ENCODE data around the gene FXYD6.

DNA sequence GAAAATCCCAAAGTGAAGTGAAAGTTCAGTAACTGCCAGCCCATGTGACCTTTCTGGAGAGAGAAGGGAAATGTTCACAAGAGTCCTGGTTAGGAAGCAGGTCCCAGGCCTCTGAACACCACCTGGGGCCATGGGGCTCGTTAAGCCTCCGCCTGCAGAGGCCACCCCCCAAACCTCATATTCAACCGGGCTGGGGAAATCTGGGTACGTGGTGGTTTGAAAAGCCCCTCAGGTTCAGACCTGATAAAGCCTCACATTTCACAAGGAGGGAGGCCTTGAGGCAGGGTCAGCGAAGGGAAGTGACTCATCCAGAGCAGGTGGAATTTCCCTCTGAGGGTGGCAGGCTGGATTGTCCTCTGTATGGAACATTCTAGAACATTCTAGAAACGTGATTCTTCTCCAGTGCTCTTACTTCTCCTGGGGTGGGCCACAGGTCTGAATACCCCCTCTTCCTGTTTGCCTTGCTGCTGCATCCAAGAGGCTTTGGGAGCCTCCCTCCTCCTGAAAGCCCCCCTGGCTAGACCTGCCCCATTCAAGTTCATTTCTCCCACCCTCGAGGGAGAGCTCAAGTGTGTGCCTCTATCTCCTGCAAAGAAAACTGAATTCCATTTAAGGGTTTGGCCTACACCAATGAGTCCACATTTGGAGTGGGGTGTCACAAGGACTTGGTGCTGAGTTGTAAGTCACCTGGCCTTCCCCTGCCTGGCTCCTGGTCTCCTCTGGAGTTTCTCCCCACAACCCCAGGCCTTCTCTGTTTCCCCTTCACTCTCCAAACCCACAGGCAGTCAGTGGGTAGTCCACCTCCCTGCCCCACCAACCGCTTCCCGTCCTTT is 58.2 kb downstream of the FXYD6 start:
- TF ChIP-seq, protein P1, sequence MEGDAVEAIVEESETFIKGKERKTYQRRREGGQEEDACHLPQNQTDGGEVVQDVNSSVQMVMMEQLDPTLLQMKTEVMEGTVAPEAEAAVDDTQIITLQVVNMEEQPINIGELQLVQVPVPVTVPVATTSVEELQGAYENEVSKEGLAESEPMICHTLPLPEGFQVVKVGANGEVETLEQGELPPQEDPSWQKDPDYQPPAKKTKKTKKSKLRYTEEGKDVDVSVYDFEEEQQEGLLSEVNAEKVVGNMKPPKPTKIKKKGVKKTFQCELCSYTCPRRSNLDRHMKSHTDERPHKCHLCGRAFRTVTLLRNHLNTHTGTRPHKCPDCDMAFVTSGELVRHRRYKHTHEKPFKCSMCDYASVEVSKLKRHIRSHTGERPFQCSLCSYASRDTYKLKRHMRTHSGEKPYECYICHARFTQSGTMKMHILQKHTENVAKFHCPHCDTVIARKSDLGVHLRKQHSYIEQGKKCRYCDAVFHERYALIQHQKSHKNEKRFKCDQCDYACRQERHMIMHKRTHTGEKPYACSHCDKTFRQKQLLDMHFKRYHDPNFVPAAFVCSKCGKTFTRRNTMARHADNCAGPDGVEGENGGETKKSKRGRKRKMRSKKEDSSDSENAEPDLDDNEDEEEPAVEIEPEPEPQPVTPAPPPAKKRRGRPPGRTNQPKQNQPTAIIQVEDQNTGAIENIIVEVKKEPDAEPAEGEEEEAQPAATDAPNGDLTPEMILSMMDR (conservative IDR thresholded peaks at IDR 0.05) = no peak; the same call in none of the 2 replicates
- TF ChIP-seq ZFX (IDR thresholded peaks at IDR 0.05) = no peak

Data from C4-2B (cell line).